Ascending aorta (tissue), 2 donors: ENCODE measurements around the gene LRIG2. TPM values are rescaled to one million over a fixed set of nuclear protein-coding genes. Genes with fewer than 3 reads are reported as not detected.
"Not testable (repeated sequence)": the region's sequence is repeated elsewhere in the genome, so short reads cannot be mapped to it uniquely, and the experiment has no call there.

Experiments
- DNase-seq, 2 donors: peaks; one replicate each; pipeline ENCODE4 v3.0.0-alpha.2; 2019; ENCODE audit warnings: low spot score in 2 of 2
- H3K27ac ChIP-seq, 2 donors: fragments of 200-600 bp; sonication (generic); one replicate each; pipeline ENCODE4 v1.5.1; 2016 to 2017; ENCODE audit warnings: mild to moderate bottlenecking in 1 of 2
- H3K27me3 ChIP-seq: fragments of 200-600 bp; sonication (generic); one replicate; pipeline ENCODE4 v1.5.1; 2017
- H3K36me3 ChIP-seq, 2 donors: fragments of 200-600 bp; sonication (generic); one replicate each; pipeline ENCODE4 v1.5.1; 2016
- H3K4me1 ChIP-seq, 2 donors: fragments of 200-600 bp; sonication (generic); one replicate each; pipeline ENCODE4 v1.5.1; 2016 to 2017; ENCODE audit warnings: mild to moderate bottlenecking in 1 of 2
- H3K4me3 ChIP-seq, 2 donors: fragments of 200-600 bp; sonication (generic); one replicate each; pipeline ENCODE4 v1.5.1; 2016 to 2017; ENCODE audit warnings: mild to moderate bottlenecking in 1 of 2
- H3K9me3 ChIP-seq, 2 donors: fragments of 200-600 bp; sonication (generic); one replicate each; pipeline ENCODE4 v1.5.1; 2016
- CTCF ChIP-seq, 3 experiments: fragments of 200-600 bp in 2 of 3; fragments of 450-650 bp in 1 of 3; sonication (generic) in 2 of 3; IDR thresholded peaks; one replicate each; pipeline ENCODE4 v1.5.1; 2016 to 2019; ENCODE audit warnings: antibody characterized with exemption in 3 of 3, mild to moderate bottlenecking in 1 of 3, moderate library complexity in 1 of 3
- intact Hi-C: fragments of 100-400 bp; cut with DNase I; formaldehyde crosslinking; loops from one replicate; pipeline ENCODE4 v1.15.1; 2023
- total RNA-seq: library from RNA; depleted of rRNA; stranded (reverse); fragments of >200 nt; gene quantifications from one replicate; pipeline ENCODE4 v1.1.0, GENCODE V29; 2016

The LRIG2 gene
- total RNA-seq, 1 donor from 2014 or later: 16.1 TPM

GRCh38 chr1:113147073-113147625 lies 74.2 kb downstream of the LRIG2 start:
- no peak for DNase-seq
- no peak overlapping the region for H3K27ac ChIP-seq
- H3K4me1 ChIP-seq: no peaks in the 10 kb centered on the region
- no peaks in the 10 kb centered on the region for H3K9me3 ChIP-seq
- no peaks in the 10 kb centered on the region for H3K36me3 ChIP-seq
- intact Hi-C loops: no loop called here
- H3K27me3 ChIP-seq: no peaks in the 10 kb centered on the region
- H3K4me3 ChIP-seq: no peak overlapping the region
- no peak for TF ChIP-seq CTCF (IDR thresholded peaks at IDR 0.05)

- no peak for DNase-seq
- Histone ChIP-seq H3K36me3 (no peaks in the 10 kb centered on the region), H3K27me3 (no peaks in the 10 kb centered on the region), H3K9me3 (no peaks in the 10 kb centered on the region), H3K4me3 (no peak overlapping the region), H3K27ac (no peak overlapping the region), H3K4me1 (no peaks in the 10 kb centered on the region)
- no peak for TF ChIP-seq CTCF (IDR thresholded peaks at IDR 0.05)
- intact Hi-C loops: no loop called here
Observed at GRCh38 chr1:113147826-113148225, 74.8 kb downstream of the LRIG2 start.

GRCh38 chr1:113150494-113150893 lies 77.5 kb downstream of the LRIG2 start:
- H3K27ac ChIP-seq, H3K36me3 ChIP-seq, H3K9me3 ChIP-seq, intact Hi-C loops, H3K27me3 ChIP-seq, H3K4me3 ChIP-seq, H3K4me1 ChIP-seq, DNase-seq: not testable (repeated sequence)

- Histone ChIP-seq H3K9me3 (peaks cover 0 to 10% of the 10 kb centered on the region in 2 donors), H3K4me1 (no peaks in the 10 kb centered on the region), H3K4me3 (no peak overlapping the region), H3K27me3 (no peaks in the 10 kb centered on the region), H3K27ac (no peak overlapping the region), H3K36me3 (no peaks in the 10 kb centered on the region)
- intact Hi-C loops: no loop called here
- no peak for TF ChIP-seq CTCF (IDR thresholded peaks at IDR 0.05)
- no peak for DNase-seq
Observed at GRCh38 chr1:113153116-113153803, 80.3 kb downstream of the LRIG2 start.

- Histone ChIP-seq H3K27me3 (no peaks in the 10 kb centered on the region), H3K4me1 (no peaks in the 10 kb centered on the region), H3K36me3 (no peaks in the 10 kb centered on the region)
Observed at GRCh38 chr1:113156368-113156767, 83.4 kb downstream of the LRIG2 start.

GRCh38 chr1:113158743-113159142 lies 85.7 kb downstream of the LRIG2 start:
- intact Hi-C loops, H3K4me3 ChIP-seq, H3K27me3 ChIP-seq, H3K4me1 ChIP-seq, H3K27ac ChIP-seq, DNase-seq, H3K36me3 ChIP-seq: not testable (repeated sequence)
- peaks cover 0 to 10% of the 10 kb centered on the region in 2 donors for H3K9me3 ChIP-seq

More at GRCh38 chr1:113156368-113156767, 83.4 kb downstream of the LRIG2 start:
- H3K4me3 ChIP-seq: no peak overlapping the region
- H3K27ac ChIP-seq: no peak overlapping the region
- no peak for TF ChIP-seq CTCF (IDR thresholded peaks at IDR 0.05)
- peaks cover 0 to 10% of the 10 kb centered on the region in 2 donors for H3K9me3 ChIP-seq
- no peak for DNase-seq
- intact Hi-C loops: no loop called here
